Activated CD8-positive, alpha-beta memory T cell treated with anti-CD3 and anti-CD28 coated beads, Interleukin-2, amount 10 ng/mL, durations not matched to agents 7 days and 5 days (primary cell): ENCODE measurements around the gene DSCAM. TPM values are rescaled to one million over a fixed set of nuclear protein-coding genes. Genes with fewer than 3 reads are reported as not detected.

Experiments used
- ATAC-seq: fragments of 150-1000 bp; cut with Tn5 transposase; one replicate; pipeline ENCODE4 v1.10.0; 2021; ENCODE audit warnings: moderate library complexity
- CTCF ChIA-PET: fragments of 350-600 bp; sonication (Branson Sonifier 250); formaldehyde crosslinking; loops from one replicate; lab custom pipeline; 2021; ENCODE audit warnings: antibody characterized with exemption; lab: Charles Lee
- DNase-seq: peaks from one replicate; pipeline ENCODE4 v3.0.0-alpha.2; 2020
- H3K27ac Mint-ChIP-seq: one replicate; pipeline ENCODE4 v1.8.0; 2021; ENCODE audit warnings: mild to moderate bottlenecking, mixed read lengths
- H3K27me3 Mint-ChIP-seq: one replicate; pipeline ENCODE4 v1.8.0; 2021; ENCODE audit warnings: mixed read lengths
- H3K36me3 Mint-ChIP-seq: one replicate; pipeline ENCODE4 v1.8.0; 2021; ENCODE audit warnings: mild to moderate bottlenecking, mixed read lengths
- H3K4me1 Mint-ChIP-seq: one replicate; pipeline ENCODE4 v1.8.0; 2021; ENCODE audit warnings: mixed read lengths
- H3K4me3 Mint-ChIP-seq: one replicate; pipeline ENCODE4 v1.8.0; 2021; ENCODE audit warnings: mild to moderate bottlenecking, moderate library complexity, mixed read lengths
- H3K9me3 Mint-ChIP-seq: one replicate; pipeline ENCODE4 v1.8.0; 2022; ENCODE audit warnings: low read depth, mixed read lengths
- total RNA-seq, 2 experiments: library from RNA; stranded (reverse); gene quantifications; one replicate each; pipeline ENCODE4 v1.2.3, GENCODE V29; 2021

Gene DSCAM
- total RNA-seq, 2 experiments from 2014 or later, result not detected

GRCh38 chr21:40566486-40566885, 280.5 kb downstream of the DSCAM start:
- ATAC-seq, result no peak
- Mint-ChIP-seq H3K9me3 (peaks cover 2% of the 10 kb centered on the region), H3K4me1 (no peaks in the 10 kb centered on the region), H3K27me3 (no peaks in the 10 kb centered on the region), H3K36me3 (no peaks in the 10 kb centered on the region), H3K4me3 (no peak overlapping the region), H3K27ac (no peak overlapping the region)
- CTCF ChIA-PET, result no interaction called here
- no peak for DNase-seq

DNA sequence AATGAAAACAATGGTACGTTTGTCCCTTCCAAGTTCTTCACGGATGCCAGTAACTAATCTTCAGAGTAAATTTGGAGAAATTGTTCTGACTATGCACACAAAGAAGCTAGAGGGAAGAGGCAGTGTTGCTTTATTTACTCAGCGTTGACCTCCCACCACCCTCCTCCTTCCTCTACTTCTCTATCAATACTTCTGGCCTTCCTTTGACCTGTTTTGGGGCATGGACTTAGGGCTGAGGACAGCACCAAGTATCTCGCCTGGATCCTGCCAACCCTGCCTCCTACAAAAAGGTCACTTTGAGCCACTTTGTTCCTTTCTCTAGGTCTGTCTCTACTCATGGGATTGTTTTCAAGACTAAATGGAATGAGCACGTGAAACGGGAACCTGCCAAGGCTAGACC, 282.6 kb downstream of the DSCAM start:
- Mint-ChIP-seq H3K4me1 (no peaks in the 10 kb centered on the region), H3K27me3 (no peaks in the 10 kb centered on the region), H3K4me3 (no peak overlapping the region), H3K36me3 (no peaks in the 10 kb centered on the region), H3K27ac (no peak overlapping the region), H3K9me3 (peaks cover 4% of the 10 kb centered on the region)
- DNase-seq, result no peak
- CTCF ChIA-PET, result no interaction called here
- ATAC-seq, result no peak

DNA sequence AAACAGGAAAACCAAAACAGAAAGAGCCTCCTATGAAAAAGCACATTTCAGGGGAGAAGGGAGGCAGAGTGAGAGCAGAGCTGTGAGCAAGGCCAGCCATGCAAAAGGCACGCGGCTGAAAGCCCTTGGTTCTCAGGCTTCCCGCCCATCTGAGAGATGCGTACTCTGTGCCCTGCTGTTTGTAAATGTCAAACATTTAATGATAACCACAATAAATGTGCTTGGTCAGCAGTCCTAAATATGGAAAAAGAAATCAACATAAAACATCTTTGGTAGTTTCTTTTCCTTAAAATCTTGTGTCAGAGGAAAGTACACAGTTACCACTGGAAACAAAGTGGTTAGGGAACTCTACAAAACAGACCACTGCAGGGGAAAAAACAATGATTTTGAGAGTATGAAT, 283.1 kb downstream of the DSCAM start:
- no peak overlapping the region for H3K4me3 Mint-ChIP-seq
- no peaks in the 10 kb centered on the region for H3K4me1 Mint-ChIP-seq
- ATAC-seq, result no peak
- H3K9me3 Mint-ChIP-seq, result peaks cover 4% of the 10 kb centered on the region
- no peaks in the 10 kb centered on the region for H3K27me3 Mint-ChIP-seq
- no peak overlapping the region for H3K27ac Mint-ChIP-seq
- H3K36me3 Mint-ChIP-seq, result no peaks in the 10 kb centered on the region
- CTCF ChIA-PET, result no interaction called here
- no peak for DNase-seq

- no peaks in the 10 kb centered on the region for H3K4me1 Mint-ChIP-seq
- ATAC-seq, result no peak
Measured at GRCh38 chr21:40562242-40563002, 284.5 kb downstream of the DSCAM start.

DNA sequence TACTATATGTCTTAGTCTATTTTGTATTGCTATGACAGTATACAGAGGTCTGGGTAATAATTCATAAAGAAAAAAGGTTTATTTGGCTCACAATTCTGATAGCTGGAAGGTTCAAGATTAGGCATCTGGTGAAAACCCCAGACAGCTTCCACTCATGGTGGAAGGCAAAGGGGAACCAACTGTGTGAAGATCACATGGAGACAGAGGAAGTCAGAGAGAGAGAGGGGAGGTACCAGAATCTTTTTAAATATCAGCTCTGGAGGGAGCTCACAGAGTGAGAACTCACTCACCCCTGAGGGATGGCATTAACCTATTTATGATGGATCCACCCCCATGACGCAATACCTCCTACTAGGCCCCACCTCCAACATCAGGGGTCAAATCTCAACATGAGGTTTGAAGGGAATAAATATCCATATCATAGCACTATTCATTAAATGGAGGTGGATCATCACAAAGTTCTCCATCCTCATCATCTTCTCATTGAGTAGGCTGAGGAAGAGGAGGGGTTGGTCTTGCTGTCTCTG, 290.5 kb downstream of the DSCAM start:
- ATAC-seq (no peak), DNase-seq (no peak)
- no peaks in the 10 kb centered on the region for H3K36me3 Mint-ChIP-seq
- H3K4me1 Mint-ChIP-seq, result no peaks in the 10 kb centered on the region
- peaks cover 11% of the 10 kb centered on the region for H3K9me3 Mint-ChIP-seq
- H3K4me3 Mint-ChIP-seq, result no peak overlapping the region
- no peaks in the 10 kb centered on the region for H3K27me3 Mint-ChIP-seq
- H3K27ac Mint-ChIP-seq, result no peak overlapping the region
- CTCF ChIA-PET, result no interaction called here

More at GRCh38 chr21:40562242-40563002, 284.5 kb downstream of the DSCAM start:
- DNase-seq, result no peak
- H3K36me3 Mint-ChIP-seq, result no peaks in the 10 kb centered on the region
- H3K9me3 Mint-ChIP-seq, result peaks cover 8% of the 10 kb centered on the region
- no peaks in the 10 kb centered on the region for H3K27me3 Mint-ChIP-seq
- CTCF ChIA-PET, result no interaction called here
- H3K27ac Mint-ChIP-seq, result no peak overlapping the region
- no peak overlapping the region for H3K4me3 Mint-ChIP-seq

DNA sequence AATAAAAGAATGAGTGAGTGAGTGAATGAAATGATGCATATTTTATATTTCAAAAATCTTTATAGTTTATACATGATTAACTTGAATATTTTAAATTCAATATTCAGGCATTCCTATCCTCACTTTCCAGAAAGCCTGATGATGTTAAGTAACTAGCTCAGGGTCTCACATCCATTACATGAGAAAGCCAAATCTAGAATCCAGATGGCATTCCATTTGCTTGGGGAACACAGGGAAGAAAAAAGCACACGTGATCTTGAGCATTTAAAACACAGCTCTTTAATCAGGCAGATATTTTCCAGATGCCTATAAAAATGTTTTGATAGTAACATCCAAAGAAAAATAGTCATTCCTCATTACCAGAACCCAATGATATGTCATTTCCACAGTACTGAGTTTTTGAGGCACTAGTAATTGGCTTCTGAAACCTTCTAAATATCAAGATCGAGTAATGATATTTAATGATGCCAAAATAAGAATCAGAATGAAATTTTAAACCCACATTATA, 291.9 kb downstream of the DSCAM start:
- Mint-ChIP-seq H3K9me3 (peaks cover 12% of the 10 kb centered on the region), H3K4me3 (no peak overlapping the region), H3K27ac (no peak overlapping the region), H3K4me1 (no peaks in the 10 kb centered on the region), H3K36me3 (no peaks in the 10 kb centered on the region), H3K27me3 (no peaks in the 10 kb centered on the region)
- DNase-seq (no peak), ATAC-seq (no peak)
- CTCF ChIA-PET, result no interaction called here

- CTCF ChIA-PET, result no interaction called here
- H3K9me3 Mint-ChIP-seq, result peaks cover 12% of the 10 kb centered on the region
- DNase-seq (no peak), ATAC-seq (no peak)
- H3K36me3 Mint-ChIP-seq, result no peaks in the 10 kb centered on the region
- H3K4me1 Mint-ChIP-seq, result no peaks in the 10 kb centered on the region
- H3K4me3 Mint-ChIP-seq, result no peak overlapping the region
- H3K27ac Mint-ChIP-seq, result no peak overlapping the region
- H3K27me3 Mint-ChIP-seq, result no peaks in the 10 kb centered on the region
Measured at GRCh38 chr21:40553781-40554180, 293.2 kb downstream of the DSCAM start.

DNA sequence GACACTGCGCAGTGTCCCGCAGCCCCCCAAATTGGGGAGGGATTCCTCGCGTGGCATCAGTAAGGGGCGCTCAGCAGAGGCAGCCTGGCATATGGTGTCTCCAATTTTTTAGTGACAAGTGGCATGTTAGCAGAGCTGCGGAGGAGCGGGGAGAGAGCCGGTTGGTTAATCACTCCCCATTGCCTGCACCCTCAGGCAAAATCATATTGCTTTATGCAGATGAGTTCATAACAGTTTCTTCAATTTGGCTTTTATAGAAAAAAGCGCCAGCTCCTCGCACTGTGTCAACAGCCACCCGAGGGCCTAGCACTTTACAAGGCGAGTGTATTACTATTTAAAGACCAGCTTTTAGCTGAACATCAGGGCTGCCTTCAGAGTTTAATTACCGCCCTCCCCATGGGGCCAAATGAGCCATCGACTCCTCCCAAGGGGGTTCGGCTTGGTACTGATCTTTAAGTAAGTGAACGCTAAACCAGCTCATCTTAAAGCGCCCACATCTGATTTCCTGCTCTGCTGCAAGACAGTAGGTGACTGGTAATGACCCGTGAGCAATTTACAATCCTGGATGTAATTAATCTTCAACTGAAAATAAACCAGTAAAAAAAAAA, 298.9 kb downstream of the DSCAM start:
- Mint-ChIP-seq H3K4me3 (no peak overlapping the region), H3K36me3 (no peaks in the 10 kb centered on the region), H3K27ac (no peak overlapping the region), H3K9me3 (peaks cover 15% of the 10 kb centered on the region), H3K27me3 (no peaks in the 10 kb centered on the region), H3K4me1 (no peaks in the 10 kb centered on the region)
- CTCF ChIA-PET, result no interaction called here
- ATAC-seq (no peak), DNase-seq (no peak)

DNA sequence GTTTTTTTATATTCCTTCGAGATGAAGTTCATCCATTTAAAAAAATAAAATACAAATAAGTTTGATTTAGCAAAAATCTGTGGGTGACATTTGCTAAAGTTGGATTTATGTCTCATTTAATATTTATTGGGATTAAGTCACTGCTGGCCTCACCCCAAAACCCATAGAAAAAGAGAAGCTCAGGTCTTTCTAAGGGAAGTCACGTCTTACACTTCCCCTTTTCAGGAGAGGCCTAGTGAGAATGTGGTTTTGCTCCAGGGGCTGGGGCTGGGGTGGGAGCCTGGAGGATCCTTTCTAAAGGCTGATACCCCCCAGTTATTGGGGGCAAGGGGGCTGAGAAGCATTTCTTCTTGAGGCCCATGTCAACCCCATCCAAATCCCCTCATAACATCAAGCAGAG, 300.3 kb downstream of the DSCAM start:
- no peak for DNase-seq
- Mint-ChIP-seq H3K27ac (no peak overlapping the region), H3K9me3 (peaks cover 15% of the 10 kb centered on the region), H3K36me3 (no peaks in the 10 kb centered on the region), H3K4me3 (no peak overlapping the region), H3K4me1 (no peaks in the 10 kb centered on the region), H3K27me3 (no peaks in the 10 kb centered on the region)
- ATAC-seq, result no peak
- CTCF ChIA-PET, result no interaction called here

- Mint-ChIP-seq H3K9me3 (peaks cover 15% of the 10 kb centered on the region), H3K27me3 (no peaks in the 10 kb centered on the region), H3K27ac (no peak overlapping the region), H3K4me3 (no peak overlapping the region), H3K4me1 (no peaks in the 10 kb centered on the region), H3K36me3 (no peaks in the 10 kb centered on the region)
- ATAC-seq (no peak), DNase-seq (no peak)
- CTCF ChIA-PET, result interaction anchor here (0.8 kb wide), 1 partner anchor 13 kb away, joined by 3 read pairs; no protein-coding TSS in a partner anchor
Measured at GRCh38 chr21:40540216-40540615, 306.7 kb downstream of the DSCAM start.

DNA sequence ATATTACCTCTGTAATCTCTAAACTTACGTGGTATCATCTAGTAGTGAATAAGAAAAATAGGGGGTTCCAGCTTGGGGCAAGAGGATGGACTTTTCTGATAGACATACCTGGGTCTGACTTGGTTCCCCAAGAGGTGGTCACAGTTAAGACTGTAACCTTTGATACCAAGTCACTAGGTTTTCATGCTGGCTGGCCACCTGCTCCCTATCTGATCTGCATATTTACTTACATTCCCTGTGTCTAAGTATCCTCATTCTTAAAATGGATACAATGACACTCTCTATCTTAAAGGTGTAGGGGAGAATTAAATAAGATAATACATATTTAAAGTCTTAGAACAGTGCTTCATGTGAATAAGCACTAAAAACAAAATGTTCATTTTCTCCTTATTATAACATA, 312.1 kb downstream of the DSCAM start:
- CTCF ChIA-PET, result no interaction called here
- Mint-ChIP-seq H3K4me1 (no peaks in the 10 kb centered on the region), H3K9me3 (peaks cover 14% of the 10 kb centered on the region), H3K4me3 (no peak overlapping the region), H3K27ac (no peak overlapping the region), H3K36me3 (no peaks in the 10 kb centered on the region), H3K27me3 (no peaks in the 10 kb centered on the region)
- ATAC-seq (no peak), DNase-seq (no peak)

DNA sequence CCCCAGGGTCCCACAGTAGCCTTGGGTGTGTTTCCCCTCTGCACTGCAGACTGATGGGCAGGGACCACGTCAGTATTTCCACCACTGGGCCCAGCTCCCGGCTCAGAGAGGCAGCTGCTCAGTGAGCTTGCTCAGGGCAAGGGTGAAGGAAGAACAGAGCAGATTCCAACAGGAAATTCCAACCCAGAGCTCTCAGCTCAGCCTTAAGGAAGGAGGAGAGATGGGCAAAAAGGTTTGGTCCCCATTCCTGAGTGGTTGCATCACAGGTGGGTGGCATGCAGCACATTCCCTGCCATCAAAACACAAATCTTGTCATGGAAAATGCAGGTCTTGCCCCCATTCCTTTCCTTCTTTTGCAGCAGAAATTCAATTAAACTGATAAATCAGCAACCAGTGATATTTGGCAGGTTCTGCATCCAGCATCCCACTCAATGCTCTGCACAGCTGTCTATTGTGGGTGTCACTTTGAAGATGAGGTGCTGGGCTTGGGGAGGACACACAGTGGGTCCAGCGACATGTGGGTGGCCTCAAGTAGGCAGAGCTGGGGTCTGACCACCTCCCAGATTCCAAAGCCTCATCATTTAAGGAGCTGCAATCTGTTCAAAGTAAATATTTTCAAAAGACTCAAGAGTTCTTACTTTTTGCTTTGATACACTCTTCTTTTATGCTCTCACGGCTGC, 315.4 kb downstream of the DSCAM start:
- DNase-seq (no peak), ATAC-seq (no peak)
- Mint-ChIP-seq H3K36me3 (no peaks in the 10 kb centered on the region), H3K4me3 (no peak overlapping the region), H3K4me1 (no peaks in the 10 kb centered on the region), H3K27ac (no peak overlapping the region), H3K27me3 (no peaks in the 10 kb centered on the region), H3K9me3 (peaks cover 23% of the 10 kb centered on the region)
- CTCF ChIA-PET, result no interaction called here

DNA sequence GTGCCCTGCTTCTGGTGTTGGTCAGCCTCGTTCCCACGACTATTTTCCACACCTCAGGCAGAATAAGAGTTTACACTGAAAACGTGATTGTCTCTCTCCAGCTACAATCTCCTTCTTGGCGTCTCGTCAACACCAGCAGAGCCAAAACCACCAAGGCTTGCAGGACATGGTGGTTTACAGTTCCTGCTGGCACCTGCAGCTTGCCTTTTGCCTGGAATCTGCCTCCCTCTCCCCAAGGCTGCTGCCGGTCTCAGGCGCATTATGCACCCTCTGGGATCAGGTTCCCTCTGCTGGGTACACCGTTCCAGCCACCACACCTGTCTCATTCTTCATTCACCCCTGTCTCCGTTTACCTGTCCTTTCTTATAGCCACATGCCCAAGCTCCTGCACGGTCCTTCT, 315.9 kb downstream of the DSCAM start:
- H3K4me1 Mint-ChIP-seq, result no peaks in the 10 kb centered on the region
- ATAC-seq, result no peak
- no peaks in the 10 kb centered on the region for H3K27me3 Mint-ChIP-seq
- peaks cover 23% of the 10 kb centered on the region for H3K9me3 Mint-ChIP-seq
- CTCF ChIA-PET, result no interaction called here
- no peak overlapping the region for H3K4me3 Mint-ChIP-seq
- H3K27ac Mint-ChIP-seq, result no peak overlapping the region
- DNase-seq, result no peak
- no peaks in the 10 kb centered on the region for H3K36me3 Mint-ChIP-seq
